ENCODE results near the gene SMIM3.

DNA sequence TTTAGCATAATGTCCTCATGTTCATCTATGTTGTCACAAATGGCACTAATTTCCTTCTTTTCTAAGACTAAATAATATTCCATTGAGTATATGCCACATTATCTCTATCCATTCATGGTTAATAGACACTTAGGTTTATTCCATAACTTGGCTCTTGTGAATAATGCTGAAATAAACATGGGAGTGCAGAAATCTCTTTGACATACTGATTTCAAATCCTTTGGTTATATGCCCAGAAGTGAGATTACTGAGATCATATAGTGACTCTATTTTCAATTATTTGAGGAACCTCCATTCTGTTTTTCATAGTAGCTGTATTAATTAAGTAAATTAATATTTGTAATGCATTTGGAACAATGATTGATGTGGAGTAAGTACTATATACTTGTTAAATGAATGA is 13.0 kb downstream of the SMIM3 start:
- TF ChIP-seq ZNF155 (tag by site-specific recombination; IDR thresholded peaks at IDR 0.05) (no peak), ZBTB1 (tag by site-specific recombination; IDR thresholded peaks at IDR 0.05) (no peak), GLIS2 (tag by site-specific recombination; IDR thresholded peaks at IDR 0.05) (no peak), ZNF37A (tag by site-specific recombination; IDR thresholded peaks at IDR 0.05) (no peak), KLF10 (tag by site-specific recombination; IDR thresholded peaks at IDR 0.05) (no peak), ZNF274 (IDR thresholded peaks at IDR 0.05; ENCODE audit: low read length) (no peak), ZNF274 (tag by site-specific recombination; IDR thresholded peaks at IDR 0.05; ENCODE audit: borderline replicate concordance) (no peak), YY1 (tag by site-specific recombination; IDR thresholded peaks at IDR 0.05) (no peak), ZNF837 (tag by site-specific recombination; IDR thresholded peaks at IDR 0.05) (no peak), ZNF830 (tag by site-specific recombination; IDR thresholded peaks at IDR 0.05; ENCODE audit: low read depth) (no peak), ZSCAN23 (tag by site-specific recombination; IDR thresholded peaks at IDR 0.05) (no peak)
- TF ChIP-seq, protein P1, sequence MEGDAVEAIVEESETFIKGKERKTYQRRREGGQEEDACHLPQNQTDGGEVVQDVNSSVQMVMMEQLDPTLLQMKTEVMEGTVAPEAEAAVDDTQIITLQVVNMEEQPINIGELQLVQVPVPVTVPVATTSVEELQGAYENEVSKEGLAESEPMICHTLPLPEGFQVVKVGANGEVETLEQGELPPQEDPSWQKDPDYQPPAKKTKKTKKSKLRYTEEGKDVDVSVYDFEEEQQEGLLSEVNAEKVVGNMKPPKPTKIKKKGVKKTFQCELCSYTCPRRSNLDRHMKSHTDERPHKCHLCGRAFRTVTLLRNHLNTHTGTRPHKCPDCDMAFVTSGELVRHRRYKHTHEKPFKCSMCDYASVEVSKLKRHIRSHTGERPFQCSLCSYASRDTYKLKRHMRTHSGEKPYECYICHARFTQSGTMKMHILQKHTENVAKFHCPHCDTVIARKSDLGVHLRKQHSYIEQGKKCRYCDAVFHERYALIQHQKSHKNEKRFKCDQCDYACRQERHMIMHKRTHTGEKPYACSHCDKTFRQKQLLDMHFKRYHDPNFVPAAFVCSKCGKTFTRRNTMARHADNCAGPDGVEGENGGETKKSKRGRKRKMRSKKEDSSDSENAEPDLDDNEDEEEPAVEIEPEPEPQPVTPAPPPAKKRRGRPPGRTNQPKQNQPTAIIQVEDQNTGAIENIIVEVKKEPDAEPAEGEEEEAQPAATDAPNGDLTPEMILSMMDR (tag by site-specific recombination; IDR thresholded peaks at IDR 0.05), result no peak
- TF ChIP-seq, protein P2, sequence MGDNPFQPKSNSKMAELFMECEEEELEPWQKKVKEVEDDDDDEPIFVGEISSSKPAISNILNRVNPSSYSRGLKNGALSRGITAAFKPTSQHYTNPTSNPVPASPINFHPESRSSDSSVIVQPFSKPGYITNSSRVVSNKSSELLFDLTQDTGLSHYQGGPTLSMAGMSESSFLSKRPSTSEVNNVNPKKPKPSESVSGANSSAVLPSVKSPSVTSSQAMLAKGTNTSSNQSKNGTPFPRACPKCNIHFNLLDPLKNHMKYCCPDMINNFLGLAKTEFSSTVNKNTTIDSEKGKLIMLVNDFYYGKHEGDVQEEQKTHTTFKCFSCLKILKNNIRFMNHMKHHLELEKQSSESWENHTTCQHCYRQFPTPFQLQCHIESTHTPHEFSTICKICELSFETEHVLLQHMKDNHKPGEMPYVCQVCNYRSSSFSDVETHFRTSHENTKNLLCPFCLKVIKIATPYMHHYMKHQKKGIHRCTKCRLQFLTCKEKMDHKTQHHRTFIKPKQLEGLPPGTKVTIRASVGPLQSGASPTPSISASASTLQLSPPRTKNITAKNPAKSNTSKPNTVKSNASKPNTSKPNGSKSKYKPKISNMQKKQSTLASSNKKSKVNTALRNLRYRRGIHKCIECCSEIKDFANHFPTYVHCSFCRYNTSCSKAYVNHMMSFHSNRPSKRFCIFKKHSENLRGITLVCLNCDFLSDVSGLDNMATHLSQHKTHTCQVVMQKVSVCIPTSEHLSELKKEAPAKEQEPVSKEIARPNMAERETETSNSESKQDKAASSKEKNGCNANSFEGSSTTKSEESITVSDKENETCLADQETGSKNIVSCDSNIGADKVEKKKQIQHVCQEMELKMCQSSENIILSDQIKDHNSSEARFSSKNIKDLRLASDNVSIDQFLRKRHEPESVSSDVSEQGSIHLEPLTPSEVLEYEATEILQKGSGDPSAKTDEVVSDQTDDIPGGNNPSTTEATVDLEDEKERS (tag by site-specific recombination; IDR thresholded peaks at IDR 0.05), result no peak
- TF ChIP-seq, protein P3, sequence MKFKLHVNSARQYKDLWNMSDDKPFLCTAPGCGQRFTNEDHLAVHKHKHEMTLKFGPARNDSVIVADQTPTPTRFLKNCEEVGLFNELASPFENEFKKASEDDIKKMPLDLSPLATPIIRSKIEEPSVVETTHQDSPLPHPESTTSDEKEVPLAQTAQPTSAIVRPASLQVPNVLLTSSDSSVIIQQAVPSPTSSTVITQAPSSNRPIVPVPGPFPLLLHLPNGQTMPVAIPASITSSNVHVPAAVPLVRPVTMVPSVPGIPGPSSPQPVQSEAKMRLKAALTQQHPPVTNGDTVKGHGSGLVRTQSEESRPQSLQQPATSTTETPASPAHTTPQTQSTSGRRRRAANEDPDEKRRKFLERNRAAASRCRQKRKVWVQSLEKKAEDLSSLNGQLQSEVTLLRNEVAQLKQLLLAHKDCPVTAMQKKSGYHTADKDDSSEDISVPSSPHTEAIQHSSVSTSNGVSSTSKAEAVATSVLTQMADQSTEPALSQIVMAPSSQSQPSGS (tag by site-specific recombination; IDR thresholded peaks at IDR 0.05; ENCODE audit: low read depth), result no peak
- TF ChIP-seq, protein P4, sequence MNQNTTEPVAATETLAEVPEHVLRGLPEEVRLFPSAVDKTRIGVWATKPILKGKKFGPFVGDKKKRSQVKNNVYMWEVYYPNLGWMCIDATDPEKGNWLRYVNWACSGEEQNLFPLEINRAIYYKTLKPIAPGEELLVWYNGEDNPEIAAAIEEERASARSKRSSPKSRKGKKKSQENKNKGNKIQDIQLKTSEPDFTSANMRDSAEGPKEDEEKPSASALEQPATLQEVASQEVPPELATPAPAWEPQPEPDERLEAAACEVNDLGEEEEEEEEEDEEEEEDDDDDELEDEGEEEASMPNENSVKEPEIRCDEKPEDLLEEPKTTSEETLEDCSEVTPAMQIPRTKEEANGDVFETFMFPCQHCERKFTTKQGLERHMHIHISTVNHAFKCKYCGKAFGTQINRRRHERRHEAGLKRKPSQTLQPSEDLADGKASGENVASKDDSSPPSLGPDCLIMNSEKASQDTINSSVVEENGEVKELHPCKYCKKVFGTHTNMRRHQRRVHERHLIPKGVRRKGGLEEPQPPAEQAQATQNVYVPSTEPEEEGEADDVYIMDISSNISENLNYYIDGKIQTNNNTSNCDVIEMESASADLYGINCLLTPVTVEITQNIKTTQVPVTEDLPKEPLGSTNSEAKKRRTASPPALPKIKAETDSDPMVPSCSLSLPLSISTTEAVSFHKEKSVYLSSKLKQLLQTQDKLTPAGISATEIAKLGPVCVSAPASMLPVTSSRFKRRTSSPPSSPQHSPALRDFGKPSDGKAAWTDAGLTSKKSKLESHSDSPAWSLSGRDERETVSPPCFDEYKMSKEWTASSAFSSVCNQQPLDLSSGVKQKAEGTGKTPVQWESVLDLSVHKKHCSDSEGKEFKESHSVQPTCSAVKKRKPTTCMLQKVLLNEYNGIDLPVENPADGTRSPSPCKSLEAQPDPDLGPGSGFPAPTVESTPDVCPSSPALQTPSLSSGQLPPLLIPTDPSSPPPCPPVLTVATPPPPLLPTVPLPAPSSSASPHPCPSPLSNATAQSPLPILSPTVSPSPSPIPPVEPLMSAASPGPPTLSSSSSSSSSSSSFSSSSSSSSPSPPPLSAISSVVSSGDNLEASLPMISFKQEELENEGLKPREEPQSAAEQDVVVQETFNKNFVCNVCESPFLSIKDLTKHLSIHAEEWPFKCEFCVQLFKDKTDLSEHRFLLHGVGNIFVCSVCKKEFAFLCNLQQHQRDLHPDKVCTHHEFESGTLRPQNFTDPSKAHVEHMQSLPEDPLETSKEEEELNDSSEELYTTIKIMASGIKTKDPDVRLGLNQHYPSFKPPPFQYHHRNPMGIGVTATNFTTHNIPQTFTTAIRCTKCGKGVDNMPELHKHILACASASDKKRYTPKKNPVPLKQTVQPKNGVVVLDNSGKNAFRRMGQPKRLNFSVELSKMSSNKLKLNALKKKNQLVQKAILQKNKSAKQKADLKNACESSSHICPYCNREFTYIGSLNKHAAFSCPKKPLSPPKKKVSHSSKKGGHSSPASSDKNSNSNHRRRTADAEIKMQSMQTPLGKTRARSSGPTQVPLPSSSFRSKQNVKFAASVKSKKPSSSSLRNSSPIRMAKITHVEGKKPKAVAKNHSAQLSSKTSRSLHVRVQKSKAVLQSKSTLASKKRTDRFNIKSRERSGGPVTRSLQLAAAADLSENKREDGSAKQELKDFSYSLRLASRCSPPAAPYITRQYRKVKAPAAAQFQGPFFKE (tag by site-specific recombination; IDR thresholded peaks at IDR 0.05; ENCODE audit: borderline replicate concordance), result no peak
